Measurements from ENCODE around the gene KLHL30.

KLHL30 gene

GRCh38 chr2:238116298-238117198 is 21.9 kb upstream of the KLHL30 start:
- H3K9ac ChIP-seq, result no peak overlapping the region
- H4K20me1 ChIP-seq (ENCODE audit: insufficient read depth), result no peaks in the 10 kb centered on the region
- H2AFZ ChIP-seq (ENCODE audit: low read depth), result no peak overlapping the region
- no peak overlapping the region for H3K4me2 ChIP-seq
- no peak for TF ChIP-seq CTCF (conservative IDR thresholded peaks at IDR 0.05; ENCODE audit: low read depth, low read length)
- no peaks in the 10 kb centered on the region for H3K36me3 ChIP-seq (ENCODE audit: insufficient read depth)
- H3K27ac ChIP-seq, result no peak overlapping the region
- no peak overlapping the region for H3K4me3 ChIP-seq (IDR thresholded peaks at IDR 0.05; ENCODE audit: insufficient read depth, low read depth, low read length)
- no peaks in the 10 kb centered on the region; the same call in 1 of the 2 replicates for H3K27me3 ChIP-seq (ENCODE audit: insufficient read depth, low read depth)
- no peaks in the 10 kb centered on the region for H3K79me2 ChIP-seq (ENCODE audit: insufficient read depth, low read depth)
- peaks cover 9% of the 10 kb centered on the region for H3K4me1 ChIP-seq (ENCODE audit: low read depth, poor library complexity, severe bottlenecking)

GRCh38 chr2:238117199-238118154 is 21.0 kb upstream of the KLHL30 start:
- H3K79me2 ChIP-seq (ENCODE audit: insufficient read depth, low read depth), result no peaks in the 10 kb centered on the region
- TF ChIP-seq CTCF (conservative IDR thresholded peaks at IDR 0.05; ENCODE audit: low read depth, low read length), result no peak
- H4K20me1 ChIP-seq (ENCODE audit: insufficient read depth), result no peaks in the 10 kb centered on the region
- H2AFZ ChIP-seq (ENCODE audit: low read depth), result no peak overlapping the region
- no peak overlapping the region for H3K4me3 ChIP-seq (IDR thresholded peaks at IDR 0.05; ENCODE audit: insufficient read depth, low read depth, low read length)
- no peaks in the 10 kb centered on the region for H3K36me3 ChIP-seq (ENCODE audit: insufficient read depth)
- no peak overlapping the region for H3K4me2 ChIP-seq
- no peak overlapping the region for H3K27ac ChIP-seq
- no peak overlapping the region for H3K9ac ChIP-seq
- no peaks in the 10 kb centered on the region; the same call in 1 of the 2 replicates for H3K27me3 ChIP-seq (ENCODE audit: insufficient read depth, low read depth)
- H3K4me1 ChIP-seq (ENCODE audit: low read depth, poor library complexity, severe bottlenecking), result peaks cover 9% of the 10 kb centered on the region

GRCh38 chr2:238119756-238120462 is 18.6 kb upstream of the KLHL30 start:
- Histone ChIP-seq H2AFZ (ENCODE audit: low read depth) (peak overlapping the region; percentile 38; the same call in 1 of the 2 replicates), H3K4me1 (ENCODE audit: low read depth, poor library complexity, severe bottlenecking) (peaks cover 9% of the 10 kb centered on the region), H3K4me3 (IDR thresholded peaks at IDR 0.05; ENCODE audit: insufficient read depth, low read depth, low read length) (no peak overlapping the region), H3K79me2 (ENCODE audit: insufficient read depth, low read depth) (no peaks in the 10 kb centered on the region), H3K9ac (no peak overlapping the region; the same call in 1 of the 2 replicates), H3K4me2 (peak overlapping the region; percentile 40), H3K27ac (no peak overlapping the region; the same call in 1 of the 2 replicates), H4K20me1 (ENCODE audit: insufficient read depth) (no peaks in the 10 kb centered on the region), H3K36me3 (ENCODE audit: insufficient read depth) (no peaks in the 10 kb centered on the region), H3K27me3 (ENCODE audit: insufficient read depth, low read depth) (no peaks in the 10 kb centered on the region; the same call in 1 of the 2 replicates)
- TF ChIP-seq CTCF (conservative IDR thresholded peaks at IDR 0.05; ENCODE audit: low read depth, low read length), result no peak
